H9 (cell line): Measurements from ENCODE around the gene CLEC2L. TPM values are rescaled to one million over a fixed set of nuclear protein-coding genes. Genes with fewer than 3 reads are reported as not detected.

ENCODE experiments used
- DNase-seq: peaks from one replicate; pipeline ENCODE4 v3.0.0-alpha.2; 2017
- H2AFZ ChIP-seq: one replicate; pipeline ENCODE4 v1.6.1; 2013; ENCODE audit warnings: mild to moderate bottlenecking, low read length, control low read depth, moderate library complexity
- H2AK5ac ChIP-seq: 2 replicates; pipeline ENCODE4 v1.6.1; 2013; ENCODE audit warnings: low read length, control low read depth, mixed read lengths; ENCODE audit not compliant: insufficient read length
- H2BK120ac ChIP-seq: one replicate; pipeline ENCODE4 v1.6.1; 2013; ENCODE audit warnings: low read depth, mild to moderate bottlenecking, low read length, control low read depth, inconsistent platforms; ENCODE audit not compliant: poor library complexity, severe bottlenecking
- H2BK12ac ChIP-seq: 2 replicates; pipeline ENCODE4 v1.6.1; 2013; ENCODE audit warnings: low read length, control low read depth, mixed read lengths, low read depth; ENCODE audit not compliant: insufficient read length
- H2BK15ac ChIP-seq: 2 replicates; pipeline ENCODE4 v1.6.1; 2013; ENCODE audit warnings: low read depth, low read length, control low read depth
- H2BK20ac ChIP-seq: one replicate; pipeline ENCODE4 v1.6.1; 2013; ENCODE audit warnings: low read depth, mild to moderate bottlenecking, low read length, control low read depth, inconsistent platforms; ENCODE audit not compliant: poor library complexity, severe bottlenecking
- H2BK5ac ChIP-seq: 2 replicates; pipeline ENCODE4 v1.6.1; 2013; ENCODE audit warnings: low read length, control low read depth, mixed read lengths; ENCODE audit not compliant: insufficient read length
- H3K14ac ChIP-seq: 2 replicates; pipeline ENCODE4 v1.6.1; 2013; ENCODE audit warnings: low read length, control low read depth; ENCODE audit not compliant: insufficient read depth
- H3K18ac ChIP-seq: 2 replicates; pipeline ENCODE4 v1.6.1; 2013; ENCODE audit warnings: low read depth, mild to moderate bottlenecking, mixed read lengths, low read length, control low read depth; ENCODE audit not compliant: insufficient read length
- H3K23ac ChIP-seq: 2 replicates; pipeline ENCODE4 v1.6.1; 2013; ENCODE audit warnings: low read length, control low read depth, mixed read lengths, low read depth; ENCODE audit not compliant: insufficient read length
- H3K23me2 ChIP-seq: 2 replicates; pipeline ENCODE4 v1.6.1; 2013; ENCODE audit warnings: low read depth, mild to moderate bottlenecking, mixed read lengths, low read length, control low read depth; ENCODE audit not compliant: insufficient read length, poor library complexity, severe bottlenecking
- H3K27ac ChIP-seq: 2 replicates; pipeline ENCODE4 v1.5.1; 2013; ENCODE audit warnings: low read length, control low read depth, mixed read lengths, low read depth; ENCODE audit not compliant: insufficient read length
- H3K27me3 ChIP-seq: 2 replicates; pipeline ENCODE4 v1.6.1; 2013; ENCODE audit warnings: low read length, control low read depth, inconsistent platforms; ENCODE audit not compliant: insufficient read depth
- H3K4ac ChIP-seq: 2 replicates; pipeline ENCODE4 v1.6.1; 2013; ENCODE audit warnings: low read depth, mild to moderate bottlenecking, control low read depth, inconsistent platforms, low read length, moderate library complexity
- H3K4me1 ChIP-seq: 2 replicates; pipeline ENCODE4 v1.6.1; 2013; ENCODE audit warnings: low read length, control low read depth, inconsistent platforms; ENCODE audit not compliant: insufficient read depth
- H3K4me2 ChIP-seq: 2 replicates; pipeline ENCODE4 v1.6.1; 2013; ENCODE audit warnings: low read length, control low read depth, mixed read lengths; ENCODE audit not compliant: insufficient read length, insufficient read depth
- H3K56ac ChIP-seq: 2 replicates; pipeline ENCODE4 v1.6.1; 2013; ENCODE audit warnings: low read depth, mild to moderate bottlenecking, mixed read lengths, low read length, control low read depth; ENCODE audit not compliant: insufficient read length
- H3K79me1 ChIP-seq: 2 replicates; pipeline ENCODE4 v1.6.1; 2013; ENCODE audit warnings: low read depth, mild to moderate bottlenecking, moderate library complexity, low read length, control low read depth, inconsistent platforms; ENCODE audit not compliant: insufficient read depth, poor library complexity, severe bottlenecking
- H3K79me2 ChIP-seq: 2 replicates; pipeline ENCODE4 v1.6.1; 2013; ENCODE audit warnings: low read length, control low read depth, inconsistent platforms; ENCODE audit not compliant: insufficient read depth
- H3K9ac ChIP-seq: 2 replicates; pipeline ENCODE4 v1.6.1; 2013; ENCODE audit warnings: low read length, control low read depth, mixed read lengths; ENCODE audit not compliant: insufficient read length; ENCODE audit errors: extremely low read depth
- H3K9me3 ChIP-seq: one replicate; pipeline ENCODE4 v1.6.1; 2013; ENCODE audit warnings: low read depth, low read length, inconsistent platforms; ENCODE audit not compliant: control insufficient read depth
- H3T11ph ChIP-seq: one replicate; pipeline ENCODE4 v1.6.1; 2013; ENCODE audit warnings: mild to moderate bottlenecking, low read length, control low read depth, inconsistent platforms
- H4K20me1 ChIP-seq: one replicate; pipeline ENCODE4 v1.6.1; 2013; ENCODE audit not compliant: control insufficient read depth, insufficient read length, insufficient read depth
- H4K5ac ChIP-seq: 2 replicates; pipeline ENCODE4 v1.6.1; 2013; ENCODE audit warnings: low read depth, mild to moderate bottlenecking, mixed read lengths, low read length, control low read depth; ENCODE audit not compliant: insufficient read length
- H4K8ac ChIP-seq: replicated peaks from 2 replicates; pipeline ENCODE4 v1.6.1; 2013; ENCODE audit warnings: low read length, control low read depth, mixed read lengths, low read depth; ENCODE audit not compliant: insufficient read length
- H4K91ac ChIP-seq: 2 replicates; pipeline ENCODE4 v1.6.1; 2013; ENCODE audit warnings: low read depth, mild to moderate bottlenecking, moderate library complexity, mixed read lengths, low read length, control low read depth; ENCODE audit not compliant: insufficient read length
- H3K27ac Mint-ChIP-seq, 3 experiments: 2 replicates in 2 of 3; 3 replicates in 1 of 3; pipeline ENCODE4 v1.8.0; 2020 to 2021; ENCODE audit warnings: mixed read lengths in 3 of 3, mild to moderate bottlenecking in 1 of 3, moderate library complexity in 1 of 3
- H3K27me3 Mint-ChIP-seq: 2 replicates; pipeline ENCODE4 v1.8.0; 2021; ENCODE audit warnings: low read depth, mild to moderate bottlenecking, moderate library complexity, mixed read lengths
- H3K36me3 Mint-ChIP-seq, 3 experiments: 2 replicates in 2 of 3; 3 replicates in 1 of 3; pipeline ENCODE4 v1.8.0; 2020 to 2021; ENCODE audit warnings: low read depth in 3 of 3, mixed read lengths in 3 of 3; ENCODE audit not compliant: insufficient read depth in 1 of 3
- H3K4me1 Mint-ChIP-seq, 2 experiments: 2 replicates each; pipeline ENCODE4 v1.8.0; 2020; ENCODE audit warnings: mixed read lengths in 2 of 2
- H3K4me3 Mint-ChIP-seq, 2 experiments: 2 replicates in 1 of 2; 3 replicates in 1 of 2; pipeline ENCODE4 v1.8.0; 2020 to 2021; ENCODE audit warnings: mild to moderate bottlenecking in 2 of 2, mixed read lengths in 2 of 2, moderate library complexity in 1 of 2
- H3K9me3 Mint-ChIP-seq, 2 experiments: 2 replicates in 1 of 2; 3 replicates in 1 of 2; pipeline ENCODE4 v1.8.0; 2020; ENCODE audit warnings: mild to moderate bottlenecking in 2 of 2, mixed read lengths in 2 of 2, moderate library complexity in 1 of 2
- WGBS: extraction: QIAGEN DNeasy Blood & Tissue Kit; methylation state at CpG from one replicate; pipeline ENCODE4 v1.1.7; 2013; ENCODE audit warnings: missing lambda C conversion rate, low lambda C conversion rate, mixed read lengths; ENCODE audit not compliant: insufficient read length; ENCODE audit errors: extremely low coverage; 5-methylcytosine and 5-hydroxymethylcytosine counted together
- total RNA-seq: library from RNA; stranded (reverse); gene quantifications from 2 replicates; pipeline ENCODE4 v1.2.1, GENCODE V29; 2021
- TF ChIP-seq, protein P1 (sequence below): fragments of 200-600 bp; sonication (generic); conservative IDR thresholded peaks from 3 replicates; pipeline ENCODE4 v1.8.0; 2021; ENCODE audit warnings: antibody characterized with exemption, mild to moderate bottlenecking

The CLEC2L gene
- total RNA-seq, 1 experiment from 2014 or later: 0.74 TPM

DNA sequence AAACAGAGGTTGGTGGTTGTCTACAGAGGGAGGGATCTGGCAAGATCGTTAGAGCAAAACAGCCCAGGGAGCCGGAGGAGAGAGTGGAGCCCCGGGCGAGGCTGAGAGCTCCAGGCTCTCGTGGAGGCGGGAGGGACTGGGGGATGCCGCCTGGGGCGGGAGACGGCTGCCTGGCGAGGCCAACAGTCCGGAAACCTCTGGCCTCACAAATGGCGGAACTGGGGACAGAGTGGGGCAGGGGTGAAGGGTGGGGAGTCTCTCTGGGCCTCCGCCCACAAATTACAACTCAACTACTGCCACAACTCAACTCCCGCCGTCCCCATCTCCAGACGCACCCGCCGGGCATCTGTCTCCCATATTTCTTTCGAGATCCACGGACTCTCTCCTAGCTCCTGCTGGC is 47.7 kb downstream of the CLEC2L start:
- TF ChIP-seq, protein P1, sequence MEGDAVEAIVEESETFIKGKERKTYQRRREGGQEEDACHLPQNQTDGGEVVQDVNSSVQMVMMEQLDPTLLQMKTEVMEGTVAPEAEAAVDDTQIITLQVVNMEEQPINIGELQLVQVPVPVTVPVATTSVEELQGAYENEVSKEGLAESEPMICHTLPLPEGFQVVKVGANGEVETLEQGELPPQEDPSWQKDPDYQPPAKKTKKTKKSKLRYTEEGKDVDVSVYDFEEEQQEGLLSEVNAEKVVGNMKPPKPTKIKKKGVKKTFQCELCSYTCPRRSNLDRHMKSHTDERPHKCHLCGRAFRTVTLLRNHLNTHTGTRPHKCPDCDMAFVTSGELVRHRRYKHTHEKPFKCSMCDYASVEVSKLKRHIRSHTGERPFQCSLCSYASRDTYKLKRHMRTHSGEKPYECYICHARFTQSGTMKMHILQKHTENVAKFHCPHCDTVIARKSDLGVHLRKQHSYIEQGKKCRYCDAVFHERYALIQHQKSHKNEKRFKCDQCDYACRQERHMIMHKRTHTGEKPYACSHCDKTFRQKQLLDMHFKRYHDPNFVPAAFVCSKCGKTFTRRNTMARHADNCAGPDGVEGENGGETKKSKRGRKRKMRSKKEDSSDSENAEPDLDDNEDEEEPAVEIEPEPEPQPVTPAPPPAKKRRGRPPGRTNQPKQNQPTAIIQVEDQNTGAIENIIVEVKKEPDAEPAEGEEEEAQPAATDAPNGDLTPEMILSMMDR: no peak
- H3K27me3 Mint-ChIP-seq: no peaks in the 10 kb centered on the region; the same call in 1 of the 2 replicates
- no peak for DNase-seq

More for the DNA sequence above, 47.7 kb downstream of the CLEC2L start:
- H3K4ac ChIP-seq: no peak overlapping the region
- no peaks in the 10 kb centered on the region for H3K4me1 ChIP-seq
- H3K4me1 Mint-ChIP-seq: peaks cover 19 to 25% of the 10 kb centered on the region in 2 experiments
- peaks cover 0 to 5% (median 4%) of the 10 kb centered on the region in 3 experiments; a peak in 2 of 7 replicates for H3K36me3 Mint-ChIP-seq
- no peak overlapping the region for H3K4me2 ChIP-seq
- H3K9ac ChIP-seq: no peak overlapping the region
- no peak overlapping the region for H2BK5ac ChIP-seq
- no peak overlapping the region for H3K4me3 Mint-ChIP-seq
- H3K14ac ChIP-seq: no peak overlapping the region
- H2BK15ac ChIP-seq: no peak overlapping the region
- H3K79me1 ChIP-seq: no peaks in the 10 kb centered on the region
- no peak overlapping the region for H3K56ac ChIP-seq
- no peaks in the 10 kb centered on the region for H3K9me3 ChIP-seq
- H3K23me2 ChIP-seq: no peaks in the 10 kb centered on the region
- peak overlapping the region in 1 of 3 experiments; percentile 26; a peak in 3 of 7 replicates for H3K27ac Mint-ChIP-seq
- no CpG with 5 or more reads among the region's 20 CpGs for WGBS
- no peaks in the 10 kb centered on the region for H3K27me3 ChIP-seq
- no peak overlapping the region for H4K8ac ChIP-seq
- H4K5ac ChIP-seq: no peak overlapping the region
- H2BK120ac ChIP-seq: no peak overlapping the region
- no peak overlapping the region for H3K27ac ChIP-seq
- H2BK20ac ChIP-seq: no peak overlapping the region
- no peak overlapping the region for H3T11ph ChIP-seq
- no peak overlapping the region for H2AK5ac ChIP-seq
- H3K18ac ChIP-seq: no peak overlapping the region
- H2AFZ ChIP-seq: no peak overlapping the region
- H3K79me2 ChIP-seq: no peaks in the 10 kb centered on the region
- no peak overlapping the region for H2BK12ac ChIP-seq
- no peaks in the 10 kb centered on the region for H4K20me1 ChIP-seq
- no peaks in the 10 kb centered on the region for H3K9me3 Mint-ChIP-seq
- no peak overlapping the region for H3K23ac ChIP-seq
- H4K91ac ChIP-seq: no peak overlapping the region
